ENCODE data around the gene SMCO3.
A peak's percentile ranks its signal among the peaks of the same experiment; 100 is the strongest.

GRCh38 chr12:14844401-14844800 lies 30.4 kb upstream of the SMCO3 start:
- 0 out of 2 replicates have a peak, but pooled peaks have one; percentile 4 for TF ChIP-seq CTCF (IDR thresholded peaks at IDR 0.05)
- no peak for TF ChIP-seq MAX (CRISPR knock-in tag; IDR thresholded peaks at IDR 0.05)
- TF ChIP-seq ZNF121 (CRISPR knock-in tag; IDR thresholded peaks at IDR 0.05), result no peak
- TF ChIP-seq NFYB (CRISPR knock-in tag; conservative IDR thresholded peaks at IDR 0.05; ENCODE audit: low read depth), result no peak
- TF ChIP-seq TEAD4 (CRISPR knock-in tag; IDR thresholded peaks at IDR 0.05), result no peak
- TF ChIP-seq GTF2I (CRISPR knock-in tag; conservative IDR thresholded peaks at IDR 0.05), result no peak
- no peak for TF ChIP-seq E2F4 (CRISPR knock-in tag; IDR thresholded peaks at IDR 0.05; ENCODE audit: borderline replicate concordance, low read depth)
- TF ChIP-seq FOXK1 (CRISPR knock-in tag; IDR thresholded peaks at IDR 0.05), result no peak
- TF ChIP-seq ELF4 (CRISPR knock-in tag; IDR thresholded peaks at IDR 0.05; ENCODE audit: low read depth), result no peak

All from WTC11 (cell line).